ENCODE data around the gene CEP41. TPM values are rescaled to one million over a fixed set of nuclear protein-coding genes. Genes with fewer than 3 reads are reported as not detected.

CEP41 gene
- total RNA-seq, 1 donor from 2014 or later = 11.3 TPM

- intact Hi-C loops (cut with DNase I) = no loop called here
- no peak overlapping the region for H3K4me3 ChIP-seq
- ATAC-seq (no peak), DNase-seq (no peak)
- H3K27me3 ChIP-seq = no peaks in the 10 kb centered on the region
- H3K27ac ChIP-seq = peak overlapping the region; percentile 84
- no peaks in the 10 kb centered on the region for H3K36me3 ChIP-seq
- TF ChIP-seq CTCF (IDR thresholded peaks at IDR 0.05) = no peak
- H3K9me3 ChIP-seq = no peaks in the 10 kb centered on the region
- H3K4me1 ChIP-seq = peaks cover 41% of the 10 kb centered on the region
Measured at GRCh38 chr7:130371046-130371445, 69.8 kb downstream of the CEP41 start.

GRCh38 chr7:130369831-130370550 lies 70.8 kb downstream of the CEP41 start:
- no peak for TF ChIP-seq CTCF (IDR thresholded peaks at IDR 0.05)

GRCh38 chr7:130369110-130369711 lies 71.6 kb downstream of the CEP41 start:
- DNase-seq = no peak

More at GRCh38 chr7:130369831-130370550, 70.8 kb downstream of the CEP41 start:
- no peaks in the 10 kb centered on the region for H3K36me3 ChIP-seq
- no peak for ATAC-seq
- peak overlapping the region; percentile 84 for H3K27ac ChIP-seq
- no peaks in the 10 kb centered on the region for H3K27me3 ChIP-seq
- peaks cover 41% of the 10 kb centered on the region for H3K4me1 ChIP-seq
- DNase-seq = no peak
- no peak overlapping the region for H3K4me3 ChIP-seq
- H3K9me3 ChIP-seq = no peaks in the 10 kb centered on the region
- intact Hi-C loops (cut with DNase I) = no loop called here

GRCh38 chr7:130367836-130368746 lies 72.7 kb downstream of the CEP41 start:
- DNase-seq = no peak
- ATAC-seq = no peak
- no peaks in the 10 kb centered on the region for H3K27me3 ChIP-seq
- H3K27ac ChIP-seq = peak overlapping the region; percentile 51
- H3K4me1 ChIP-seq = peaks cover 31% of the 10 kb centered on the region
- H3K4me3 ChIP-seq = no peak overlapping the region
- TF ChIP-seq CTCF (IDR thresholded peaks at IDR 0.05) = no peak
- H3K36me3 ChIP-seq = no peaks in the 10 kb centered on the region
- intact Hi-C loops (cut with DNase I) = no loop called here
- H3K9me3 ChIP-seq = no peaks in the 10 kb centered on the region

More at GRCh38 chr7:130369110-130369711, 71.6 kb downstream of the CEP41 start:
- H3K4me3 ChIP-seq = no peak overlapping the region
- H3K9me3 ChIP-seq = no peaks in the 10 kb centered on the region
- TF ChIP-seq CTCF (IDR thresholded peaks at IDR 0.05) = no peak
- intact Hi-C loops (cut with DNase I) = no loop called here
- H3K36me3 ChIP-seq = no peaks in the 10 kb centered on the region
- H3K27ac ChIP-seq = peak overlapping the region; percentile 84
- no peaks in the 10 kb centered on the region for H3K27me3 ChIP-seq
- peak; percentile 54 for ATAC-seq
- peaks cover 37% of the 10 kb centered on the region for H3K4me1 ChIP-seq

GRCh38 chr7:130367088-130367755 lies 73.6 kb downstream of the CEP41 start:
- ATAC-seq = no peak
- peaks cover 22% of the 10 kb centered on the region for H3K4me1 ChIP-seq
- no peaks in the 10 kb centered on the region for H3K36me3 ChIP-seq
- no peak overlapping the region for H3K27ac ChIP-seq
- peak; percentile 33 for DNase-seq
- no peak for TF ChIP-seq CTCF (IDR thresholded peaks at IDR 0.05)
- no peaks in the 10 kb centered on the region for H3K9me3 ChIP-seq
- no peaks in the 10 kb centered on the region for H3K27me3 ChIP-seq
- H3K4me3 ChIP-seq = no peak overlapping the region
- intact Hi-C loops (cut with DNase I) = no loop called here
